Uterus (tissue), 4 donors: ENCODE data around the gene SHROOM3. TPM values are rescaled to one million over a fixed set of nuclear protein-coding genes. Genes with fewer than 3 reads are reported as not detected.

Experiments
- DNase-seq, 2 donors: peaks; one replicate each; pipeline ENCODE4 v3.0.0-alpha.2; 2019 to 2020
- H3K27ac ChIP-seq, 2 donors: fragments of 200-600 bp; sonication (generic); 1 replicate in 1 of 2; 2 replicates in 1 of 2; pipeline ENCODE4 v1.5.1; 2016 to 2018
- H3K27me3 ChIP-seq, 2 donors: fragments of 200-600 bp; sonication (generic); one replicate each; pipeline ENCODE4 v1.5.1; 2018 to 2019; ENCODE audit warnings: control low read depth in 1 of 2
- H3K36me3 ChIP-seq, 2 donors: fragments of 200-600 bp; sonication (generic); one replicate each; pipeline ENCODE4 v1.5.1; 2019; ENCODE audit warnings: control low read depth in 1 of 2
- H3K4me1 ChIP-seq, 2 donors: fragments of 200-600 bp; sonication (generic); one replicate each; pipeline ENCODE4 v1.5.1; 2018 to 2019; ENCODE audit warnings: control low read depth in 1 of 2
- H3K4me3 ChIP-seq, 2 donors: fragments of 200-600 bp; sonication (generic); 1 replicate in 1 of 2; 2 replicates in 1 of 2; pipeline ENCODE4 v1.5.1; 2018 to 2019; ENCODE audit warnings: mild to moderate bottlenecking in 1 of 2
- H3K9me3 ChIP-seq, 2 donors: fragments of 200-600 bp; sonication (generic); one replicate each; pipeline ENCODE4 v1.5.1; 2019; ENCODE audit warnings: control low read depth in 1 of 2
- CTCF ChIP-seq, 4 experiments: fragments of 200-600 bp in 2 of 4; fragments of 450-650 bp in 2 of 4; sonication (generic) in 2 of 4; IDR thresholded peaks; one replicate each; pipeline ENCODE4 v1.5.1; 2016 to 2019; ENCODE audit warnings: antibody characterized with exemption in 4 of 4, mild to moderate bottlenecking in 2 of 4, moderate library complexity in 1 of 4
- POLR2A ChIP-seq, 2 donors: fragments of 450-650 bp; IDR thresholded peaks; one replicate each; pipeline ENCODE4 v1.6.1; 2016; ENCODE audit warnings: antibody characterized with exemption in 2 of 2, mild to moderate bottlenecking in 1 of 2, moderate library complexity in 1 of 2
- intact Hi-C: fragments of 100-400 bp; cut with DNase I; formaldehyde crosslinking; loops from one replicate; pipeline ENCODE4 v1.15.1; 2023; ENCODE audit warnings: low total_unique reads
- total RNA-seq, 4 donors: library from RNA; depleted of rRNA in 3 of 4; stranded (reverse); fragments of >200 nt in 3 of 4; gene quantifications; one replicate each; pipeline versions ENCODE4 v1.1.0 to v1.2.4, GENCODE V29; 2014 to 2023
- donor health status: DM: yes; HTN: yes; CAD: no.

Gene SHROOM3
- total RNA-seq, 4 donors from 2014 or later, result 1.5 to 24.1 (median 3.4) TPM

DNA sequence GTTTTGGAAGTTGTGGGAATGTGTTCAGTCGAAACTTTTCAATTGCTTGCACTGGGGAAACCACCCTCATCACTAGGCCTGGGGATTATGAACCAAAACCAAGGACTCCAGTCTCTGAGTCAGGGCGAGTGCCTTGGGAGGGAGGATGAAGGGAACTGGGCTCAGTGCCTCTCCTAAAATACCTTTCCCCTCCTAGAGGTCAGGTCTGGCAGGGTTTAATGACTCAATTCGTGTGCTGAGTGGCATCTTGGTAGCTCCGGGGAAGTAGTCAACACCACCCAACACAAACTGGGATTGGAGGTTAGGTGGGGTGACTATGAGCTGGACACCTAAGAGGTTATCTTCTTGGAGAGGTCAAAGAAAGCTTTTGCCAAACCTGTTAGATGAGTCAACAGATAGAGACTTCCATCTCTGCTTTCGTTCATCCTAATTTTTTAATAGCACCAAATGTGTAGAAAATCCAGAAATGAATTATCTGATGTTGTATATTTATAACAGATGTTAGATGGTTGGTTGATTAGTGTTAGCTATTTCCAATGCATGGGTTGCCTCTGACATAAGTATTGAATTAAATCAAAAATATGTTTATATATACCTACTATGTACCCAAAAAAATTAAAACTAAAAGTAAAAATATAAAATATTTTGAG, 202.8 kb downstream of the SHROOM3 start:
- H3K9me3 ChIP-seq, result no peaks in the 10 kb centered on the region
- TF ChIP-seq POLR2A (IDR thresholded peaks at IDR 0.05) (no peak), CTCF (IDR thresholded peaks at IDR 0.05) (no peak)
- no peaks in the 10 kb centered on the region for H3K27me3 ChIP-seq
- H3K4me3 ChIP-seq, result no peak overlapping the region
- H3K36me3 ChIP-seq, result no peaks in the 10 kb centered on the region
- no peak for DNase-seq
- no peaks in the 10 kb centered on the region for H3K4me1 ChIP-seq
- intact Hi-C loops, result no loop called here
- no peak overlapping the region for H3K27ac ChIP-seq

GRCh38 chr4:76639288-76639687, 204.3 kb downstream of the SHROOM3 start:
- intact Hi-C loops, result no loop called here
- no peak for TF ChIP-seq CTCF (IDR thresholded peaks at IDR 0.05)
- no peak for TF ChIP-seq POLR2A (IDR thresholded peaks at IDR 0.05)
- H3K36me3 ChIP-seq, result no peaks in the 10 kb centered on the region
- no peaks in the 10 kb centered on the region for H3K27me3 ChIP-seq
- no peak for DNase-seq
- H3K4me1 ChIP-seq, result no peaks in the 10 kb centered on the region
- no peak overlapping the region for H3K27ac ChIP-seq
- no peak overlapping the region for H3K4me3 ChIP-seq
- H3K9me3 ChIP-seq, result no peaks in the 10 kb centered on the region

- Histone ChIP-seq H3K4me3 (no peak overlapping the region), H3K27me3 (no peaks in the 10 kb centered on the region), H3K36me3 (no peaks in the 10 kb centered on the region), H3K9me3 (no peaks in the 10 kb centered on the region), H3K27ac (no peak overlapping the region), H3K4me1 (no peaks in the 10 kb centered on the region)
- DNase-seq, result no peak
- TF ChIP-seq CTCF (IDR thresholded peaks at IDR 0.05) (no peak), POLR2A (IDR thresholded peaks at IDR 0.05) (no peak)
- intact Hi-C loops, result no loop called here
Observed at GRCh38 chr4:76640353-76640910, 205.4 kb downstream of the SHROOM3 start.

DNA sequence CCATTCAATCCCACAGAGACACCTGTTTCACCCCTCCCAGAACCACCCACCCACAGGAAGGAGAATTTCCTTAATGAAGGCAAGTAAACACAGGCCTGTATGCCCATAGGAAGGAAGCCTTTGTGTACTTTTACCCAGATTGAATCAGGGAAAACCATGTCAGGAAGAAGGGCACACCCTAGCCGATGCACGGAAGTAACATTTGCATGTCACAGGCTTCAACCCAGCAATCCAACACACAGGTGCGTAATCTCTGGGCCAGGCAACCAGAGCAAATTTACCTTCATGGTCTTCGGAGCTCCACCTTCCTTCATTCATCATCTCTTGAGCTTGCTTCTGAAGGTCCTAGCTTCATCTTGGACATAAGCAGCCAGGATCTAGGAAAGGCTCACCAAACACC, 206.3 kb downstream of the SHROOM3 start:
- DNase-seq, result no peak
- Histone ChIP-seq H3K4me3 (no peak overlapping the region), H3K36me3 (no peaks in the 10 kb centered on the region), H3K27ac (no peak overlapping the region), H3K9me3 (no peaks in the 10 kb centered on the region), H3K4me1 (no peaks in the 10 kb centered on the region), H3K27me3 (no peaks in the 10 kb centered on the region)
- intact Hi-C loops, result no loop called here
- TF ChIP-seq CTCF (IDR thresholded peaks at IDR 0.05) (no peak), POLR2A (IDR thresholded peaks at IDR 0.05) (no peak)

DNA sequence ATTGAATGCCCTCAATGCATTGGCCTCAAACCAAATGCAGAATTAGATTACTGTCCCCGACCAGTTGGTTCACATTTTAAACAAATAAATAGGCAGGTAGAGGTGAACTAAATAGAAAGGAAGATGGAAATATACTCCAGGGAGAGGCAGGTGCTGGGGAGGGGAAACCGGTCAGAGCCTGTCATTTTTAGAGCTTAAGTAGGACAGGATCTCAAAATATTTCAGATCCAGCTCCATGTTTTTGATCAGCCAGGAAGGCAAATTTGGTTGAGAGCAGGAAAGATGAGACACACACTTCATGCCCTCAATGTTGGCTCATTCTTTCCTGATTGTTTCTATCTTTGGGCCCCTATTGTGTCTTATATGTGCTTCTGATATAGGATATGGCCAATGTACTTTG, 206.7 kb downstream of the SHROOM3 start:
- no peak overlapping the region for H3K27ac ChIP-seq
- H3K4me1 ChIP-seq, result no peaks in the 10 kb centered on the region
- no peak for DNase-seq
- H3K36me3 ChIP-seq, result no peaks in the 10 kb centered on the region
- H3K9me3 ChIP-seq, result no peaks in the 10 kb centered on the region
- no peak for TF ChIP-seq CTCF (IDR thresholded peaks at IDR 0.05)
- TF ChIP-seq POLR2A (IDR thresholded peaks at IDR 0.05), result no peak
- H3K27me3 ChIP-seq, result no peaks in the 10 kb centered on the region
- intact Hi-C loops, result no loop called here
- H3K4me3 ChIP-seq, result no peak overlapping the region
